ENCODE measurements around the gene C17orf50.

C17orf50 gene

GRCh38 chr17:35733366-35733765 is 27.3 kb upstream of the C17orf50 start:
- DNase-seq (ENCODE audit: low read depth in 1 of 2, low spot score in 1 of 2), result no peak

- DNase-seq (ENCODE audit: low read depth in 1 of 2, low spot score in 1 of 2), result no peak
Measured at GRCh38 chr17:35734396-35734795, 26.3 kb upstream of the C17orf50 start.

GRCh38 chr17:35735036-35735805 is 25.5 kb upstream of the C17orf50 start:
- DNase-seq (ENCODE audit: low read depth in 1 of 2, low spot score in 1 of 2), result no peak

GRCh38 chr17:35736236-35736635 is 24.5 kb upstream of the C17orf50 start:
- no peak for DNase-seq (ENCODE audit: low read depth in 1 of 2, low spot score in 1 of 2)

GRCh38 chr17:35738519-35739133 is 22.1 kb upstream of the C17orf50 start:
- DNase-seq (ENCODE audit: low read depth in 1 of 2, low spot score in 1 of 2), result no peak

- DNase-seq (ENCODE audit: low read depth in 1 of 2, low spot score in 1 of 2), result no peak
Measured at GRCh38 chr17:35740216-35740615, 20.5 kb upstream of the C17orf50 start.

GRCh38 chr17:35740997-35741931 is 19.4 kb upstream of the C17orf50 start:
- no peak for DNase-seq (ENCODE audit: low read depth in 1 of 2, low spot score in 1 of 2)

- DNase-seq (ENCODE audit: low read depth in 1 of 2, low spot score in 1 of 2), result no peak
Measured at GRCh38 chr17:35742496-35742895, 18.2 kb upstream of the C17orf50 start.

GRCh38 chr17:35742896-35743477 is 17.7 kb upstream of the C17orf50 start:
- no peak for DNase-seq (ENCODE audit: low read depth in 1 of 2, low spot score in 1 of 2)

- no peak for DNase-seq (ENCODE audit: low read depth in 1 of 2, low spot score in 1 of 2)
Measured at GRCh38 chr17:35743626-35744328, 16.9 kb upstream of the C17orf50 start.

- DNase-seq (ENCODE audit: low read depth in 1 of 2, low spot score in 1 of 2), result no peak
Measured at GRCh38 chr17:35744830-35745229, 15.9 kb upstream of the C17orf50 start.

GRCh38 chr17:35745246-35745645 is 15.4 kb upstream of the C17orf50 start:
- DNase-seq (ENCODE audit: low read depth in 1 of 2, low spot score in 1 of 2), result no peak

- DNase-seq (ENCODE audit: low read depth in 1 of 2, low spot score in 1 of 2), result no peak
Measured at GRCh38 chr17:35745749-35746320, 14.9 kb upstream of the C17orf50 start.

- peak; percentile 51 to 63 for DNase-seq (ENCODE audit: low read depth in 1 of 2, low spot score in 1 of 2)
Measured at GRCh38 chr17:35747540-35748017, 13.1 kb upstream of the C17orf50 start.

GRCh38 chr17:35748341-35748841 is 12.3 kb upstream of the C17orf50 start:
- DNase-seq (ENCODE audit: low read depth in 1 of 2, low spot score in 1 of 2), result no peak

GRCh38 chr17:35748979-35749378 is 11.7 kb upstream of the C17orf50 start:
- no peak for DNase-seq (ENCODE audit: low read depth in 1 of 2, low spot score in 1 of 2)

- no peak for DNase-seq (ENCODE audit: low read depth in 1 of 2, low spot score in 1 of 2)
Measured at GRCh38 chr17:35749560-35750412, 10.9 kb upstream of the C17orf50 start.

- no peak for DNase-seq (ENCODE audit: low read depth in 1 of 2, low spot score in 1 of 2)
Measured at GRCh38 chr17:35750526-35751395, 9.9 kb upstream of the C17orf50 start.

Data from activated T-helper 1 cell treated with anti-CD3 and anti-CD28 coated beads, Interleukin-2, amount 50 U/mL, for 16 hours (primary cell).